GM23248 (cell line): ENCODE results near the gene ABCG4.

ENCODE experiments used
- EZH2 ChIP-seq: fragments of 200-600 bp; sonication (generic); IDR thresholded peaks from 2 replicates; pipeline ENCODE4 v1.6.1; 2018; ENCODE audit warnings: antibody characterized with exemption, mild to moderate bottlenecking; ENCODE audit not compliant: insufficient read depth, poor library complexity, severe bottlenecking
- EZH2phosphoT487 ChIP-seq: fragments of 200-600 bp; sonication (generic); IDR thresholded peaks from 2 replicates; pipeline ENCODE4 v1.6.1; 2018; ENCODE audit warnings: antibody characterized with exemption, moderate library complexity, mild to moderate bottlenecking, low read depth; ENCODE audit not compliant: insufficient read depth

DNA sequence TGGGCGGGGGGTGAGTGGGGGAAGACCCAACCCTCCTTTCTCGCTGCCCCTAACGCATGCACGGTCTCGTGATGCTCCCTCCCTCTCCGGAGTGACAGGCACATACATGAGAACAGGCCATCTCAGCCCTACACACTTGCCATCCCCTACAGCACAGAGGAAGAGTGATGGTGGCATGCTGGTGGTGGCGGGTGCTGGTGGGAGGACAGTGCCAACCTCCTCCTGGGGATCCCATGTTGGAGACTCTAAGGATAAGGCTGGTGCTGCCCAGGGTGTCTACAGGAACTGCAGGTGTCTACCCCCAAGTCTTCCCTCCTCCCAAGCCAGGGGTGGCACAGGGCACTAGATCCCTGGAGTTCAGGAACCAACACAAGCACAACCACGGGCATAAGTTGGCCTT, 13.0 kb downstream of the ABCG4 start:
- TF ChIP-seq EZH2phosphoT487 (no peak), EZH2 (no peak)
